ENCODE results near the gene SYT5. TPM values are rescaled to one million over a fixed set of nuclear protein-coding genes. Genes with fewer than 3 reads are reported as not detected.

The SYT5 gene
- total and polyA plus RNA-seq, 9 of the 15 experiments (the other 6 are each of a cell fraction or from before 2014, with no cell fraction given), result 1.3 to 20.9 (median 8.8) TPM

- peak in 1 of 2 experiments; percentile 77; a peak in 2 of 4 replicates for TF ChIP-seq TEAD1 (CRISPR knock-in tag; IDR thresholded peaks at IDR 0.05)
- TF ChIP-seq, protein P1, sequence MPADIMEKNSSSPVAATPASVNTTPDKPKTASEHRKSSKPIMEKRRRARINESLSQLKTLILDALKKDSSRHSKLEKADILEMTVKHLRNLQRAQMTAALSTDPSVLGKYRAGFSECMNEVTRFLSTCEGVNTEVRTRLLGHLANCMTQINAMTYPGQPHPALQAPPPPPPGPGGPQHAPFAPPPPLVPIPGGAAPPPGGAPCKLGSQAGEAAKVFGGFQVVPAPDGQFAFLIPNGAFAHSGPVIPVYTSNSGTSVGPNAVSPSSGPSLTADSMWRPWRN (IDR thresholded peaks at IDR 0.05; ENCODE audit: low read depth), result no peak
- 0 out of 4 replicates have a peak, but pooled peaks of 1 of the 2 experiments have one; percentile 7 for TF ChIP-seq RAD21 (CRISPR knock-in tag; conservative IDR thresholded peaks at IDR 0.05 in 1 of 2, IDR thresholded peaks at IDR 0.05 in 1 of 2)
- TF ChIP-seq SMAD3 (CRISPR knock-in tag; conservative IDR thresholded peaks at IDR 0.05), result no peak
- TF ChIP-seq AFF4 (CRISPR knock-in tag; IDR thresholded peaks at IDR 0.05), result 0 out of 2 replicates have a peak, but pooled peaks have one; percentile 62
- TF ChIP-seq IFI16 (CRISPR knock-in tag; IDR thresholded peaks at IDR 0.05), result no peak
- TF ChIP-seq DNMT1 (IDR thresholded peaks at IDR 0.05), result no peak
- TF ChIP-seq PHB2 (IDR thresholded peaks at IDR 0.05; ENCODE audit: low read depth), result no peak
- TF ChIP-seq TAL1 (IDR thresholded peaks at IDR 0.05), result no peak
- TF ChIP-seq, protein P2, sequence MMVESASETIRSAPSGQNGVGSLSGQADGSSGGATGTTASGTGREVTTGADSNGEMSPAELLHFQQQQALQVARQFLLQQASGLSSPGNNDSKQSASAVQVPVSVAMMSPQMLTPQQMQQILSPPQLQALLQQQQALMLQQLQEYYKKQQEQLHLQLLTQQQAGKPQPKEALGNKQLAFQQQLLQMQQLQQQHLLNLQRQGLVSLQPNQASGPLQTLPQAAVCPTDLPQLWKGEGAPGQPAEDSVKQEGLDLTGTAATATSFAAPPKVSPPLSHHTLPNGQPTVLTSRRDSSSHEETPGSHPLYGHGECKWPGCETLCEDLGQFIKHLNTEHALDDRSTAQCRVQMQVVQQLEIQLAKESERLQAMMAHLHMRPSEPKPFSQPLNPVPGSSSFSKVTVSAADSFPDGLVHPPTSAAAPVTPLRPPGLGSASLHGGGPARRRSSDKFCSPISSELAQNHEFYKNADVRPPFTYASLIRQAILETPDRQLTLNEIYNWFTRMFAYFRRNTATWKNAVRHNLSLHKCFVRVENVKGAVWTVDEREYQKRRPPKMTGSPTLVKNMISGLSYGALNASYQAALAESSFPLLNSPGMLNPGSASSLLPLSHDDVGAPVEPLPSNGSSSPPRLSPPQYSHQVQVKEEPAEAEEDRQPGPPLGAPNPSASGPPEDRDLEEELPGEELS (CRISPR knock-in tag; IDR thresholded peaks at IDR 0.05; ENCODE audit: borderline replicate concordance), result peak; percentile 93
- TF ChIP-seq EWSR1 (IDR thresholded peaks at IDR 0.05; ENCODE audit: borderline replicate concordance, low read depth, partially characterized antibody), result no peak
- no peak for TF ChIP-seq ZNF445 (CRISPR knock-in tag; IDR thresholded peaks at IDR 0.05; ENCODE audit: low read depth)
- TF ChIP-seq ILK (tag; IDR thresholded peaks at IDR 0.05; ENCODE audit: borderline replicate concordance, low read depth), result no peak
- peak; percentile 23; the same call in 1 of the 2 replicates for TF ChIP-seq RBFOX2 (IDR thresholded peaks at IDR 0.05; ENCODE audit: low read depth, low read length)
- TF ChIP-seq KDM2B (CRISPR knock-in tag; IDR thresholded peaks at IDR 0.05), result no peak
- TF ChIP-seq ZFP30 (CRISPR knock-in tag; IDR thresholded peaks at IDR 0.05; ENCODE audit: borderline replicate concordance), result no peak
- TF ChIP-seq TFAP4 (CRISPR knock-in tag; IDR thresholded peaks at IDR 0.05; ENCODE audit: borderline replicate concordance), result peak; percentile 81
These were observed at the start of gene SYT5 (continued) for GRCh38 chr19:55179606-55180484.
